Choroid plexus epithelial cell (primary cell): Measurements from ENCODE around the gene AMMECR1.

Experiments
- DNase-seq: peaks from one replicate; pipeline ENCODE4 v3.0.0-alpha.2; 2010; ENCODE audit warnings: low read depth
- H3K4me3 ChIP-seq: 2 replicates; pipeline ENCODE4 v1.5.1; 2011; ENCODE audit warnings: low read depth, mild to moderate bottlenecking, control low read depth, low read length, moderate library complexity
- CTCF ChIP-seq: conservative IDR thresholded peaks from 2 replicates; pipeline ENCODE4 v1.5.1; 2011; ENCODE audit warnings: low read depth, mild to moderate bottlenecking, control low read depth, inconsistent platforms, low read length, moderate library complexity

The AMMECR1 gene

GRCh38 chrX:110215411-110215810 is 102.5 kb downstream of the AMMECR1 start:
- H3K4me3 ChIP-seq = no peak overlapping the region
- TF ChIP-seq CTCF = no peak
- no peak for DNase-seq

GRCh38 chrX:110214684-110215083 is 103.2 kb downstream of the AMMECR1 start:
- DNase-seq = no peak
- no peak overlapping the region for H3K4me3 ChIP-seq
- no peak for TF ChIP-seq CTCF

- TF ChIP-seq CTCF = no peak
- DNase-seq = no peak
- H3K4me3 ChIP-seq = no peak overlapping the region
Observed at GRCh38 chrX:110213183-110213582, 104.7 kb downstream of the AMMECR1 start.

- peak; percentile 24 for DNase-seq
- no peak overlapping the region for H3K4me3 ChIP-seq
Observed at GRCh38 chrX:110212299-110212698, 105.6 kb downstream of the AMMECR1 start.

GRCh38 chrX:110211340-110211739 is 106.5 kb downstream of the AMMECR1 start:
- TF ChIP-seq CTCF = no peak
- H3K4me3 ChIP-seq = no peak overlapping the region
- DNase-seq = no peak

More at GRCh38 chrX:110212299-110212698, 105.6 kb downstream of the AMMECR1 start:
- no peak for TF ChIP-seq CTCF

- TF ChIP-seq CTCF = no peak
- no peak overlapping the region for H3K4me3 ChIP-seq
- peak; percentile 67 for DNase-seq
Observed at GRCh38 chrX:110210417-110211139, 107.3 kb downstream of the AMMECR1 start.

GRCh38 chrX:110208092-110208491 is 109.8 kb downstream of the AMMECR1 start:
- no peak for DNase-seq
- no peak for TF ChIP-seq CTCF
- H3K4me3 ChIP-seq = no peak overlapping the region
